Thyroid gland (tissue), 4 donors: Measurements from ENCODE around the gene TMEM270. TPM values are rescaled to one million over a fixed set of nuclear protein-coding genes. Genes with fewer than 3 reads are reported as not detected.

Experiments
- DNase-seq, 2 donors: peaks; one replicate each; pipeline ENCODE4 v3.0.0-alpha.2; 2019
- H3K27ac ChIP-seq, 3 donors: fragments of 200-600 bp; sonication (generic); 1 replicate in 2 of 3; 2 replicates in 1 of 3; pipeline ENCODE4 v1.5.1; 2016 to 2019; ENCODE audit warnings: mild to moderate bottlenecking in 1 of 3, moderate library complexity in 1 of 3
- H3K27me3 ChIP-seq: fragments of 200-600 bp; sonication (generic); one replicate; pipeline ENCODE4 v1.5.1; 2019
- H3K36me3 ChIP-seq, 2 donors: fragments of 200-600 bp; sonication (generic); one replicate each; pipeline ENCODE4 v1.5.1; 2016 to 2019
- H3K4me1 ChIP-seq, 2 donors: fragments of 200-600 bp; sonication (generic); one replicate each; pipeline ENCODE4 v1.5.1; 2017 to 2019
- H3K4me3 ChIP-seq, 3 donors: fragments of 200-600 bp; sonication (generic); replicated peaks in 1 of 3; 1 replicate in 2 of 3; 2 replicates in 1 of 3; pipeline ENCODE4 v1.5.1; 2016; ENCODE audit warnings: mild to moderate bottlenecking in 1 of 3
- H3K9me3 ChIP-seq: fragments of 200-600 bp; sonication (generic); one replicate; pipeline ENCODE4 v1.5.1; 2017
- CTCF ChIP-seq, 6 experiments: fragments of 200-600 bp in 3 of 6; fragments of 450-650 bp in 3 of 6; sonication (generic) in 3 of 6; IDR thresholded peaks; one replicate each; pipeline ENCODE4 v1.5.1; 2016 to 2019; ENCODE audit warnings: antibody characterized with exemption in 6 of 6, mild to moderate bottlenecking in 2 of 6, inconsistent platforms in 1 of 6, moderate library complexity in 1 of 6
- POLR2A ChIP-seq, 2 donors: fragments of 450-650 bp; IDR thresholded peaks; one replicate each; pipeline ENCODE4 v1.6.1; 2017; ENCODE audit warnings: antibody characterized with exemption in 2 of 2, mild to moderate bottlenecking in 2 of 2, moderate library complexity in 1 of 2
- WGBS, 2 donors: methylation state at CpG; one replicate each; pipeline ENCODE4 v1.1.5; 2017; 5-methylcytosine and 5-hydroxymethylcytosine counted together
- intact Hi-C: fragments of 100-400 bp; cut with DNase I; formaldehyde crosslinking; loops from one replicate; pipeline ENCODE4 v1.15.1; 2023
- total RNA-seq, 4 donors: library from RNA; depleted of rRNA; stranded (reverse); fragments of >200 nt; gene quantifications; one replicate each; pipeline ENCODE4 v1.2.3, GENCODE V29; 2016

Gene TMEM270
- total RNA-seq, 4 donors from 2014 or later: not detected

GRCh38 chr7:73912223-73912622 lies 51.3 kb downstream of the TMEM270 start:
- 80 to 96% methylated on average over 5 of the region's 5 CpGs for WGBS, 2 donors
- intact Hi-C loops: no loop called here
- H3K9me3 ChIP-seq: no peaks in the 10 kb centered on the region
- H3K27me3 ChIP-seq: no peaks in the 10 kb centered on the region
- peaks cover 0 to 8% of the 10 kb centered on the region in 2 donors for H3K4me1 ChIP-seq
- no peak overlapping the region for H3K27ac ChIP-seq
- H3K4me3 ChIP-seq: no peak overlapping the region
- no peaks in the 10 kb centered on the region for H3K36me3 ChIP-seq
- TF ChIP-seq CTCF (IDR thresholded peaks at IDR 0.05) (no peak), POLR2A (IDR thresholded peaks at IDR 0.05) (no peak)
- no peak for DNase-seq

Other genes starting within 250 kb of the TMEM270 start
- 10 to 100 TPM in 1 of 4 donors, 1 to 10 TPM in 3; 3.7 to 39.5 (median 8.7) TPM for gene MLXIPL, start 236.6 kb upstream of the TMEM270 start, total RNA-seq
- 1 to 10 TPM; 3.9 to 5.6 (median 4.7) TPM for gene VPS37D, start 193.3 kb upstream of the TMEM270 start, total RNA-seq
- 10 to 100 TPM in 3 of 4 donors, 1 to 10 TPM in 1; 9.0 to 19.1 (median 14.8) TPM for gene DNAJC30, start 177.7 kb upstream of the TMEM270 start, total RNA-seq
- gene BUD23, start 177.6 kb upstream of the TMEM270 start, total RNA-seq: 10 to 100 TPM; 58.3 to 78.0 (median 64.9) TPM
- gene STX1A, start 141.5 kb upstream of the TMEM270 start, total RNA-seq: 1 to 10 TPM; 4.4 to 9.5 (median 7.2) TPM
- gene ABHD11, start 122.4 kb upstream of the TMEM270 start, total RNA-seq: 10 to 100 TPM; 39.5 to 75.8 (median 67.1) TPM
- 100 to 1,000 TPM; 249 to 330 (median 288) TPM for gene CLDN3, start 90.9 kb upstream of the TMEM270 start, total RNA-seq
- 100 to 1,000 TPM; 178 to 301 (median 196) TPM for gene CLDN4, start 30.2 kb upstream of the TMEM270 start, total RNA-seq
- gene METTL27, start 18.6 kb upstream of the TMEM270 start, total RNA-seq: 10 to 100 TPM in 2 of 4 donors, 1 to 10 TPM in 2; 3.8 to 16.3 (median 9.6) TPM
- 10 to 100 TPM; 29.0 to 65.7 (median 50.8) TPM for gene ELN, start 167.0 kb downstream of the TMEM270 start, total RNA-seq
- 10 to 100 TPM; 16.7 to 32.8 (median 21.5) TPM for gene LIMK1, start 222.6 kb downstream of the TMEM270 start, total RNA-seq